GM12878 (cell line): Measurements from ENCODE around the gene TMCC2. TPM values are rescaled to one million over a fixed set of nuclear protein-coding genes. Genes with fewer than 3 reads are reported as not detected.
"Not testable (repeated sequence)": the region's sequence is repeated elsewhere in the genome, so short reads cannot be mapped to it uniquely, and the experiment has no call there.

Experiments used
- ATAC-seq: fragments of 200-7000 bp; cut with Tn5 transposase; 3 replicates; pipeline ENCODE4 v1.9.1; 2020; ENCODE audit warnings: mild to moderate bottlenecking, moderate library complexity
- BruUV-seq: library from RNA; stranded (reverse); fragments of 400-500 nt; replicated peaks from 2 replicates; lab custom pipeline; 2021; lab: Mats Ljungman, UMichigan
- CTCF ChIA-PET: fragments of 300-600 bp; sonication (Branson Sonifier 250); formaldehyde crosslinking; extraction: SDS; loops from one replicate; lab custom pipeline; 2021; ENCODE audit warnings: inconsistent platforms; lab: Yijun Ruan, JAX
- POLR2A ChIA-PET: fragments of 350-600 bp; formaldehyde crosslinking; extraction: SDS; loops from one replicate; lab custom pipeline; 2021; ENCODE audit warnings: inconsistent platforms; lab: Charles Lee
- RAD21 ChIA-PET: fragments of 300-600 bp; sonication (Branson Sonifier 250); formaldehyde crosslinking; loops from one replicate; lab custom pipeline; 2023; ENCODE audit warnings: antibody characterized with exemption; ENCODE audit not compliant: unreplicated experiment; lab: Charles Lee
- SMC1A ChIA-PET: fragments of 300-600 bp; sonication (Branson Sonifier 250); formaldehyde crosslinking; loops from one replicate; lab custom pipeline; 2023; ENCODE audit not compliant: unreplicated experiment, uncharacterized antibody; lab: Charles Lee
- DNase-seq: peaks from one replicate; pipeline ENCODE4 v3.0.0-alpha.2; 2011; ENCODE audit warnings: low read depth, low spot score
- FAIRE-seq: peaks from 3 replicates; lab custom pipeline; 2011; peaks lifted over from hg19 to GRCh38; lab: Jason Lieb, UNC
- H2AFZ ChIP-seq: 2 replicates; pipeline ENCODE4 v1.6.0; 2011; ENCODE audit warnings: low read depth, low read length, control low read depth; ENCODE audit not compliant: control insufficient read depth
- H3K27ac ChIP-seq: 2 replicates; pipeline ENCODE4 v1.5.1; 2011; ENCODE audit warnings: control low read depth; ENCODE audit not compliant: control insufficient read depth, insufficient read depth
- H3K27me3 ChIP-seq, 2 experiments: replicated peaks in 1 of 2; 2 replicates each; pipeline versions ENCODE4 v1.6.0 to v1.6.1; 2011; ENCODE audit warnings: low read length in 1 of 2; ENCODE audit not compliant: control insufficient read depth in 2 of 2, insufficient read depth in 2 of 2
- H3K36me3 ChIP-seq, 2 experiments: 2 replicates each; pipeline ENCODE4 v1.5.1; 2011; ENCODE audit warnings: low read length in 1 of 2; ENCODE audit not compliant: control insufficient read depth in 2 of 2, insufficient read depth in 2 of 2
- H3K4me1 ChIP-seq: 2 replicates; pipeline ENCODE4 v1.6.1; 2011; ENCODE audit warnings: mild to moderate bottlenecking, low read length, moderate library complexity, mixed read lengths; ENCODE audit not compliant: control insufficient read depth, insufficient read depth
- H3K4me2 ChIP-seq: 2 replicates; pipeline ENCODE4 v1.6.0; 2011; ENCODE audit warnings: control low read depth; ENCODE audit not compliant: control insufficient read depth, insufficient read depth
- H3K4me3 ChIP-seq: fragments of 200-600 bp; sonication (generic); 2 replicates; pipeline ENCODE4 v1.5.1; 2016
- H3K79me2 ChIP-seq: 2 replicates; pipeline ENCODE4 v1.6.0; 2011; ENCODE audit warnings: low read length; ENCODE audit not compliant: control insufficient read depth, insufficient read depth
- H3K9ac ChIP-seq: 2 replicates; pipeline ENCODE4 v1.8.0; 2011; ENCODE audit warnings: low read length, control low read depth, mixed read lengths; ENCODE audit not compliant: control insufficient read depth, insufficient read depth
- H3K9me3 ChIP-seq: replicated peaks from 3 replicates; pipeline ENCODE4 v1.5.1; 2011; ENCODE audit warnings: mild to moderate bottlenecking, low read length; ENCODE audit not compliant: control insufficient read depth, insufficient read depth
- H4K20me1 ChIP-seq: 2 replicates; pipeline ENCODE4 v1.6.0; 2011; ENCODE audit not compliant: control insufficient read depth, insufficient read depth
- EP300 ChIP-seq, 2 experiments: fragments of 150-350 bp in 1 of 2; IDR thresholded peaks; 2 replicates each; pipeline ENCODE4 v1.6.1; 2011 to 2012; ENCODE audit warnings: low read depth in 2 of 2, low read length in 2 of 2, borderline replicate concordance in 1 of 2, improper control_type of control experiment in 1 of 2, inconsistent platforms in 1 of 2; ENCODE audit not compliant: control insufficient read depth in 1 of 2
- RUNX3 ChIP-seq: IDR thresholded peaks from 2 replicates; pipeline ENCODE4 v1.6.1; 2012; ENCODE audit warnings: low read length, inconsistent platforms
- TCF12 ChIP-seq: IDR thresholded peaks from 2 replicates; pipeline ENCODE4 v1.6.1; 2011; ENCODE audit warnings: low read depth, mild to moderate bottlenecking, low read length
- ZNF384 ChIP-seq: IDR thresholded peaks from 2 replicates; pipeline ENCODE4 v1.6.1; 2012; ENCODE audit warnings: low read depth, mild to moderate bottlenecking, low read length, improper control_type of control experiment, borderline replicate concordance
- WGBS: methylation state at CpG from one replicate; pipeline ENCODE4 v1.1.6; 2016; ENCODE audit warnings: low lambda C conversion rate; ENCODE audit not compliant: insufficient replicate concordance, insufficient coverage; ENCODE audit errors: missing lambda C conversion rate; 5-methylcytosine and 5-hydroxymethylcytosine counted together
- in situ Hi-C: fragments of 300-500 bp; cut with MboI; formaldehyde crosslinking; loops from 9 replicates; pipeline ENCODE4 v1.14.3; 2018; ENCODE audit warnings: mixed read lengths
- intact Hi-C: fragments of 100-400 bp; cut with micrococcal nuclease; formaldehyde crosslinking; loops from one replicate; pipeline ENCODE4 v1.14.2; 2022; ENCODE audit not compliant: unreplicated experiment
- polyA plus RNA-seq, 11 experiments: library from polyadenylated mRNA; depleted of rRNA in 4 of 11; unstranded in 6 of 11; stranded (reverse) in 5 of 11; fragments of >200 nt; fragmentation: Nextera tagmentation in 4 of 11; fragmentation: Illumina TruSeq in 1 of 11; extraction: Ambion mirVana in 4 of 11; extraction: Trizol in 1 of 11; gene quantifications; 1 replicate in 1 of 11; 2 replicates in 10 of 11; pipeline versions ENCODE4 v1.2.1 to v1.2.3, GENCODE V29; 2011 to 2016; ENCODE audit warnings: inconsistent platforms in 2 of 11, missing spikeins in 2 of 11, low read depth in 1 of 11
- total RNA-seq, 4 experiments: library from RNA; depleted of rRNA in 3 of 4; stranded (reverse); fragments of >200 nt in 3 of 4; fragmentation: Illumina TruSeq in 1 of 4; extraction: Trizol in 1 of 4; gene quantifications; 2 replicates each; pipeline versions ENCODE4 v1.2.1 to v1.2.3, GENCODE V29; 2013 to 2021

The TMCC2 gene
- total and polyA plus RNA-seq, 10 of the 15 experiments (the other 5 are each of a cell fraction or from before 2014, with no cell fraction given) = 0.06 to 2.3 (median 0.76) TPM

DNA sequence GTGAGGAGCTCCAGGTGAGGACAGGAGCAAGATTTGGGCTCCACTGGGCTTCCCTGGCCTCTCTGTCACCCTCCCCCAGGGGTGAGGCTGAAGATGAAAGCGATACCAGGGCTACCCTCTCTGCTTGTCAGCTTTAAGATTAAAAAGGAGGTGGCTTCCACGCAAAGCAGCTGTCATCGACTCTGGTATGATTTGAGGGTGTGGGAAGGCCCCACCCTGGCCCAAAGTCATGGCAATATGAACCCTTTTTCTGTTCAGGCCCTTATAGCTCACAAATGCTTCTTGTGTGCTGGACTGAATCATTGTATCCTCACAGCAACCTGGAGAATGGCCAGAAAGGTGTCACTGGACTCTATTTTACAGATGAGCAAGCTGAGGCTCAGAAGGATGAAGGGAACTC is 52.2 kb downstream of the TMCC2 start:
- Histone ChIP-seq H3K4me3 (no peak overlapping the region), H4K20me1 (no peaks in the 10 kb centered on the region; the same call in 1 of the 2 replicates), H3K9ac (no peak overlapping the region; the same call in 1 of the 2 replicates), H2AFZ (no peak overlapping the region), H3K4me1 (peaks cover 31% of the 10 kb centered on the region), H3K9me3 (no peaks in the 10 kb centered on the region), H3K36me3 (no peaks in the 10 kb centered on the region), H3K4me2 (no peak overlapping the region), H3K27me3 (peaks cover 0 to 2% of the 10 kb centered on the region in 2 experiments; a peak in 2 of 4 replicates), H3K79me2 (no peaks in the 10 kb centered on the region), H3K27ac (no peak overlapping the region)
- TF ChIP-seq TCF12 = no peak
- peak in 1 of 2 experiments; percentile 29; a peak in 1 of 4 replicates for TF ChIP-seq EP300 (IDR thresholded peaks at IDR 0.05; ENCODE audit: borderline replicate concordance in 1 of 2, control insufficient read depth in 1 of 2, low read depth in 2 of 2, low read length in 2 of 2)
- TF ChIP-seq ZNF384 = no peak
- TF ChIP-seq RUNX3 = peak; percentile 2; the same call in 1 of the 2 replicates
- FAIRE-seq (no peak), DNase-seq (no peak), ATAC-seq (peak; percentile 56)
- ChIA-PET SMC1A (interaction anchor here (0.7 to 25.9 kb wide), 6 partner anchors 8 to 127 kb away, joined by 3 to 1445 read pairs (median 4); partner anchors contain the start of gene NUAK2), CTCF (interaction anchor here (0.7 to 42.1 kb wide), 7 partner anchors 9 to 902 kb away, joined by 3 to 2333 read pairs (median 5); partner anchors contain the start of gene NUAK2), POLR2A (interaction anchor here (0.5 to 3.4 kb wide), 7 partner anchors 9 to 378 kb away, joined by 4 to 22 read pairs (median 9); partner anchors contain the start of gene NUAK2), RAD21 (interaction anchor here (0.9 to 13.6 kb wide), 6 partner anchors 8 to 245 kb away, joined by 3 to 892 read pairs (median 4); partner anchors contain the start of gene NUAK2)
- 49% methylated on average over 3 of the region's 3 CpGs for WGBS
- intact Hi-C loops = loop anchor here (10.0 kb wide), 2 partner anchors 245 to 355 kb away; partner anchors contain the start of gene ELK4
- in situ Hi-C loops = loop anchor here (5.0 kb wide), 2 partner anchors 42 to 772 kb away; partner anchors contain the start of genes NUAK2 and RHEX
- no TSS peak for BruUV-seq

DNA sequence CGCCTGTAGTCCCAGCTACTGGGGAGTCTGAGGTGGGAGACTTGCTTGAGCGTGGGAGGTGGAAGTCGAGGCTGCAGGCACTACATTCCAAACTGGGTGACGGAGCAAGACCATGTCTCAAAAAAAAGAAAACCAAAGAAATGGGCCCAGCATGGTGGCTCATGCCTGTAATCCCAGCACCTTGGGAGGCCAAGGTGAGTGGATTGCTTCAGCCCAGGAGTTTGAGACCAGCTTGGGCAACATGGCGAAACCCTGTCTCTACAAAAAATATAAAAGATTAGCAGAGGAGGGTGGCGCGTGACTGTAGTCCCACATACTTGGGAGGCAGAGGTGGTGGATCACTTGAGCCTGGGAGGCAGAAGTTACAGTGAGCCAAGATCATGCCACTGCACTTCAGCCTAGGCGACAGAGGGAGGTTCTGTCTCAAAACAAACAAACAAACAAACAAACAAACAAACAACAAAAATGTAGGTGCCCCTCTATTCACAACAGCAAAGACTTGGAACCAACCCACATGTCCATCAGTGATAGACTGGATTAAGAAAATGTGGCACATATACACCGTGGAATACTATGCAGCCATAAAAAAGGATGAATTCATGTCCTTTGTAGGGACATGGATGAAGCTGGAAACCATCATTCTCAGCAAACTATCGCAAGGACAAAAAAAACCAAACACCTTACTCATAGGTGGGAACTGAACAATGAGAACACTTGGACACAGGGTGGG is 53.1 kb downstream of the TMCC2 start:
- FAIRE-seq, H3K4me2 ChIP-seq: not testable (repeated sequence)
- POLR2A ChIA-PET = interaction anchor here (0.7 to 3.4 kb wide), 5 partner anchors 8 to 44 kb away, joined by 4 to 22 read pairs (median 9); partner anchors contain the start of gene NUAK2

More for the DNA sequence above, 53.1 kb downstream of the TMCC2 start:
- H3K9ac ChIP-seq, H2AFZ ChIP-seq, H3K4me3 ChIP-seq, H3K27me3 ChIP-seq, ATAC-seq, DNase-seq, H4K20me1 ChIP-seq, BruUV-seq, H3K79me2 ChIP-seq, H3K36me3 ChIP-seq, H3K9me3 ChIP-seq, H3K27ac ChIP-seq: not testable (repeated sequence)
- 94% methylated on average over 10 of the region's 10 CpGs for WGBS
- H3K4me1 ChIP-seq = peaks cover 40% of the 10 kb centered on the region
- RAD21 ChIA-PET = interaction anchor here (0.9 to 13.6 kb wide), 7 partner anchors 6 to 244 kb away, joined by 3 to 892 read pairs (median 5); partner anchors contain the start of gene NUAK2
- CTCF ChIA-PET = interaction anchor here (0.7 to 59.5 kb wide), 8 partner anchors 10 to 903 kb away, joined by 3 to 2333 read pairs (median 5); partner anchors contain the start of gene NUAK2
- in situ Hi-C loops = loop anchor here (5.0 kb wide), 2 partner anchors 41 to 771 kb away; partner anchors contain the start of genes NUAK2 and RHEX
- SMC1A ChIA-PET = interaction anchor here (0.7 to 25.9 kb wide), 6 partner anchors 6 to 126 kb away, joined by 3 to 1445 read pairs (median 6); partner anchors contain the start of gene NUAK2
- intact Hi-C loops = loop anchor here (10.0 kb wide), 1 partner anchor 354 kb away; the partner anchor contains the start of gene ELK4
